H1 (cell line): Measurements from ENCODE around the gene ROBO4.

Source experiments
- CHD1 ChIP-seq: IDR thresholded peaks from 2 replicates; pipeline ENCODE4 v1.6.1; 2012; ENCODE audit warnings: low read depth, low read length, improper control_type of control experiment
- GABPA ChIP-seq: IDR thresholded peaks from 2 replicates; pipeline ENCODE4 v1.6.1; 2011; ENCODE audit warnings: mild to moderate bottlenecking, low read length, moderate library complexity, borderline replicate concordance; ENCODE audit not compliant: insufficient read depth
- POLR2A ChIP-seq, 2 experiments: IDR thresholded peaks; 1 replicate in 1 of 2; 2 replicates in 1 of 2; pipeline ENCODE4 v1.6.1; 2011; ENCODE audit warnings: low read depth in 2 of 2, low read length in 2 of 2, mild to moderate bottlenecking in 2 of 2; ENCODE audit errors: control extremely low read depth in 1 of 2
- TAF1 ChIP-seq: IDR thresholded peaks from 2 replicates; pipeline ENCODE4 v1.6.1; 2011; ENCODE audit warnings: mild to moderate bottlenecking, low read depth, low read length
- TF ChIP-seq, protein P1 (sequence below): IDR thresholded peaks from 2 replicates; pipeline ENCODE4 v1.6.1; 2011; ENCODE audit warnings: low read length, improper control_type of control experiment
- TF ChIP-seq, protein P2 (sequence below), 3 experiments: IDR thresholded peaks; 1 replicate in 2 of 3; 2 replicates in 1 of 3; pipeline versions ENCODE4 v1.5.1 to v1.6.1; 2011; ENCODE audit warnings: low read length in 3 of 3, mild to moderate bottlenecking in 3 of 3, inconsistent platforms in 2 of 3, low read depth in 1 of 3, moderate library complexity in 1 of 3; ENCODE audit not compliant: insufficient read depth in 1 of 3; ENCODE audit errors: control extremely low read depth in 1 of 3

DNA sequence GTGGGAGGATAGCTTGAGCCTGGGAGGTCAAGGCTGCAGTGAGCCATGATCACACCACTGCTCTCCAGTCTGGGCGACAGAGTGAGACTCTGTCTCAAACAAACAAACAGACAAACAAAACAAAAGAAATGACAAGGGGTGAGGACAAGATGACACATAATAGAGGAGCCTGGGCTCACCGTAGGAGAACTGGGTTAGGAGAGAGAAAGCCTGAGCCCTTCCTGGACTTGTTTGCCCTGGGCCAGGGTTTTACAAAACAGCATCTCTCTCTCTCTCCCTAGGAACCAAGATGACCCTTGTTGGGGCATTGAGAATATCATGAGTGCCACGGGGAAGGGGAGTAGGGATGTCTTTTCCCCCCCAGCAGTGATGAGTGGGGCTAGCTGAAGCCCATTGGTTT lies 16.7 kb downstream of the ROBO4 start:
- TF ChIP-seq TAF1 (no peak), POLR2A (IDR thresholded peaks at IDR 0.05; ENCODE audit: control extremely low read depth in 1 of 2, low read depth in 2 of 2, low read length in 2 of 2) (no peak), CHD1 (no peak), GABPA (no peak)
- TF ChIP-seq, protein P1, sequence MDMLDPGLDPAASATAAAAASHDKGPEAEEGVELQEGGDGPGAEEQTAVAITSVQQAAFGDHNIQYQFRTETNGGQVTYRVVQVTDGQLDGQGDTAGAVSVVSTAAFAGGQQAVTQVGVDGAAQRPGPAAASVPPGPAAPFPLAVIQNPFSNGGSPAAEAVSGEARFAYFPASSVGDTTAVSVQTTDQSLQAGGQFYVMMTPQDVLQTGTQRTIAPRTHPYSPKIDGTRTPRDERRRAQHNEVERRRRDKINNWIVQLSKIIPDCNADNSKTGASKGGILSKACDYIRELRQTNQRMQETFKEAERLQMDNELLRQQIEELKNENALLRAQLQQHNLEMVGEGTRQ = no peak
- TF ChIP-seq, protein P2, sequence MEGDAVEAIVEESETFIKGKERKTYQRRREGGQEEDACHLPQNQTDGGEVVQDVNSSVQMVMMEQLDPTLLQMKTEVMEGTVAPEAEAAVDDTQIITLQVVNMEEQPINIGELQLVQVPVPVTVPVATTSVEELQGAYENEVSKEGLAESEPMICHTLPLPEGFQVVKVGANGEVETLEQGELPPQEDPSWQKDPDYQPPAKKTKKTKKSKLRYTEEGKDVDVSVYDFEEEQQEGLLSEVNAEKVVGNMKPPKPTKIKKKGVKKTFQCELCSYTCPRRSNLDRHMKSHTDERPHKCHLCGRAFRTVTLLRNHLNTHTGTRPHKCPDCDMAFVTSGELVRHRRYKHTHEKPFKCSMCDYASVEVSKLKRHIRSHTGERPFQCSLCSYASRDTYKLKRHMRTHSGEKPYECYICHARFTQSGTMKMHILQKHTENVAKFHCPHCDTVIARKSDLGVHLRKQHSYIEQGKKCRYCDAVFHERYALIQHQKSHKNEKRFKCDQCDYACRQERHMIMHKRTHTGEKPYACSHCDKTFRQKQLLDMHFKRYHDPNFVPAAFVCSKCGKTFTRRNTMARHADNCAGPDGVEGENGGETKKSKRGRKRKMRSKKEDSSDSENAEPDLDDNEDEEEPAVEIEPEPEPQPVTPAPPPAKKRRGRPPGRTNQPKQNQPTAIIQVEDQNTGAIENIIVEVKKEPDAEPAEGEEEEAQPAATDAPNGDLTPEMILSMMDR (IDR thresholded peaks at IDR 0.05; ENCODE audit: control extremely low read depth in 1 of 3, insufficient read depth in 1 of 3, low read depth in 1 of 3, low read length in 3 of 3) = no peak
